ENCODE results near the gene HSPH1. TPM values are rescaled to one million over a fixed set of nuclear protein-coding genes. Genes with fewer than 3 reads are reported as not detected.

Gene HSPH1
- total RNA-seq: 10 to 100 TPM; 49.0 to 83.2 TPM
- long read RNA-seq, full-length matches to known transcripts: 37 of 110 reads
- long read RNA-seq, partial matches to known transcripts: 66 of 110 reads
- long read RNA-seq, other reads (novel, unspliced or antisense): 7 of 110 reads

DNA sequence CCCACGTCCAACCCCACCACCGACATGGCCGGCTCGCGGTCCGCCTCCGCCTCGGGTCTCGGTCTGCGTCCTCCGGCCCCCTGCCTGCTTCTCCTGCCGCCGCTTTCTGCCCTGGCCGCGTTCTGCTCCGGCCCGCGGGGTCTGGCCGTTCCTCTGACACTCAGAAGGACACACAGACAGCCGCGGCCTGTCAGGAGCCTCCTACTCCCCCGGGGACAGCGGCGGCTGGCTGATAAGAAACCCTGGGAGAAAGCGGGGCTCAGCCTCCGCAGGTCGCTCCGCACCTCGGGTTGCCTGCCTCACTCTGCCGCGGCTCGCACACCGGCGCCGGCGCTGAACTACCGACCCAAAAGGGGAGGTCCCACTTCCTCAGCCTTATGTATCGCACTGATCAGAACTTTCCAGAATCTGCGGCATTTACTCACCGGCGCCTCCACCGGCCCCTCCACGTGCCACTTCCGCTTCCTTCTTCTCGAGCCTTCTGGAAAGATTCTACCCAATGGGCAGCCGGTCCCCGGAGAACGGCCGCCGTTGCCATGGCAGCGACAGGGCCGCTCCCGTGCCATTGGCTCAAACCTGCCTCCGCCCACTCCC is at the start of gene HSPH1:
Gene HSPH1 (minus strand): TSS at position 348 of the 594 bp plus-strand sequence. CDS start 322 bp downstream, at position 26.
- intact Hi-C loops (cut with DNase I): loop anchor here in 1 of 2 donors (5.0 kb wide), 1 partner anchor 36 kb away; the partner anchor contains the start of gene B3GLCT
- peak; percentile 100 for DNase-seq
- ATAC-seq: peak; percentile 96 to 97

DNA sequence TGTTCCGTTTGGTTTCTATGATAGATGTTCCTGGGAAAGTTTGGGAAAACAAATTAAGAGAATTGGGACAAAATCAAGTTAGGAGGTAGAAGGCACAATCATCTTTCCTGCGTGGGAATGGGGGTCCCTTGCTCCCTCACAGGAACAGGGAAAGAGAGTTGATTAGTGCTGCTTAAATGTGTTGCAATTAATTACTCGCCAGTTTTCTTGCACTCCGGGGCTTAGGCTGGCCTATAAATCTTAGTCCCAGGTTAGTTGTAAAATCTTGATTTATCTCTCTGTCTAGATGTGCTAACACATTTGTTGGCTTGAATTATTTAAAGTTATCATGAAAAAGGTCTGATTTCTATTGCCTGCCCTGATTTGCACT is 48.1 kb upstream of the HSPH1 start:
- no peak for ATAC-seq

DNA sequence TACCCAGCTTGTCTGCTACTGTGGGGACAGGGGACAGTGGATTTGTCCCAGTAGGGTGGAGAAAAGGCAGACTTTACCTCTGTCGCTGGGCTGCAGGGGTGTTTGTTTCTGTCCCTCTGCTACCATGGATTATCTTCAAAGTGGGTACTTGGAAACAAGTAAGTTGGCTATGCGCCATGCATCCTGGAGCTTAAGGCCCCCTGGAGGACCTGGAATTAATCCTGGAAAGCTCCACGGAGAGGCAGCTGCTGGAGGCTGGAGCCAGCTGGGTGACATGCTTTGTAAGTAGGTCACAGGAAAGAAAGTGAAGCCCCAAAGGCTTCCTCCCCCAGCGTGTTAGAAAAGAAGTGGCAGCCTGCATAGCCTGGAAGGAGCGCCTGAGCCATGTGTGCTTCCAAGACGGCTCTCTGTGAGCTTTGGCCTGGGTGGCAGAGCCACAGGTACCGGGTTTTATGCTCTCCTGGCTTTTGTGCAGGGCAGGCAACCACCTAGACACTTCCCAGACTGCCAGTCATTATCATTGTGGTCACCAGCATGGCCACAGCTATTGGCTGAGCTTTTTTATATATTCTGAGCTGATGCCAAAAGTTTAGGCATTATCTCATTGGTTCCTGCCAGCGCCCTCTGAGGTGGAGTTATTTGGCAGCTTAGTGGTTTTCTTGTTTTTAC is 47.6 kb upstream of the HSPH1 start:
- DNase-seq: peak; percentile 68
- intact Hi-C loops (cut with DNase I): no loop called here
- ATAC-seq: peak; percentile 70 to 77

More for the DNA sequence above, 48.1 kb upstream of the HSPH1 start:
- intact Hi-C loops (cut with DNase I): no loop called here
- DNase-seq: no peak

DNA sequence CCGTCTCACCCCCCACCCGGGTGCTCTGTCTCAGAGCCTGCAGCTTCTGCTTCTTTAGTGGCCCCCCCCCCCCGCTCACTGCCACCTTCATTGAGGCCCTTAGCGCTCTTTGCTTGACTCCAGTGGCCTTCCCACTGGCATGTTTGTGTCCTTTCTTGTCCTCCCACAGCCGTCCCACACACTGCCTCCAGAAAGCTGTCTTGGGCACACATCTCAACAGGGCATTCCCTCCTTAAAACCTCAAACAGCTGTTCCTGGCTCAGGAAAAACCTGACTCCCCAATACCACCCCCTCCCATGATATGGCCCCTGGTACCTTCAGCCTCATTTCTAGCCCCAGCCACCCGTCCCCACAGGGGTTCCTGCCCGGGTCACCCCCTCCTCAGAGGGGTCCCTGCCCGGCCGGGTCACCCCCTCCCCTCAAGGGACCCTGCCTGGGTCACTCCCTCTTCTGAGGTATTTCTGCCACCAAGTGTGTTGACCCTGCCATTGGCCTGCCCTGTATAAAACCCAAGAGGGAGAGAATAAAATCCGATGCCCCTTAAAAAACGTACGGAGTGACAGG is 46.9 kb upstream of the HSPH1 start:
- DNase-seq (no peak), ATAC-seq (peak in 1 of 2 donors; percentile 6)
- intact Hi-C loops (cut with DNase I): no loop called here

DNA sequence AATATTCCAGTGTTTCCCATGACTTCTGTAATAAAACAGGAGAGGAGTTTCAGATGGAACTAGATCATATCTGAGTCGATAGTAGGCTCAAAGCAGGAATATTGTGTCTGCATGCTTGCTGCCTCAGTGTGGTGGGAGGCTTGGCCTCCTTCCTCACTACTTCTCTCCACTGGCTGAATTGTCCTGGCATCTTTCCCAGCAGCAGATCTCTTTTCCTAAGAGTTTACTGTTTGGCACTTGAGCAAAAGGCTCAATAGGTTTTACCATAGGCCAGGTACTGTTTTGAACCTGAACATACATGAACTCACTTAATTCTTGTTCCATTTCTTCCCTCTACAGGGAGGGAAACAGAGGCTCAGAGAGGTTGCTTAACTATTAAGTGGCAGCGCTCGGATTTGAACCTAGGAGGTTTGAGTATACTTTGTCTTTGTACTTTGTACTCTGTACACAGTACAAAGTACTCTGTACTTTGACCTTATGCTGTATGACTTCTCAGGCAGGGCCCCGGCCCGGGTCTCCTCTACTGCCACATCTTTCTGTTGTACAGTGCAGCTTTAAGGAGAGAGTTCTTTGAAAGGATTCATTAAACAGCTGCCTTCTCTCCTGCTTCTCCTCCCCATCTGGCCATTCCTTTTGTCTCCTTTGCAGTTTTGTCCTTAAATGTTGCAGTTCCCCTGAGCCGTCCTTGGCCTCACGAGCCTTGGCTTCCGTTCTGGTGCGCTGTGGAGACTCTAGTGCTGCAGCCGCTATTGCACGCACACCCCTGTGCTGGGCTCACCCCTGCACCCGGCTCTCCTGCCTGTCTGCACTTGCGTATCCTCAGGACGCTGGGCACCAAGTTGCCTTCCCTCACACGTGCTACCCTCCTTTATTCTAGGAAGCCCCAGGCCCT is 46.2 kb upstream of the HSPH1 start:
- DNase-seq (peak; percentile 38), ATAC-seq (peak; percentile 61 to 70)
- intact Hi-C loops (cut with DNase I): no loop called here

DNA sequence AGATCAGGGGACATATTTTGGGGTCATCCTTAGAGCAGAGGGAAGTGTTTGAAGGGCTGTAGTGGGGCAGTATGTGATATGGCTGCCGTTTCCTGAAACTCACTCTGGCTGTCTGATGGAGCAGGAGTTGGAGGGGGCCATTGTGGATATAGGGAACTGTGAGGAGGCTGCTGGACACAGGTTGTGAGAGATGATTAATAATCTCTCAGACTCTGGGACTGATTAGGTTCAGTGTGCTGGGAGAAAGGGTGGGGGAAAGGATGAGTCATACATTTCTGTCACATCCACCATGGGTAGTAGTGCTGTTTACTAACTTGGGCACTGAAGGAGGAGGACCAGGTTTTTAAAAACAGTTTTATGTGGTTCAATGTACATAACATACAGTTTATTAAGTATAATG is 42.9 kb upstream of the HSPH1 start:
- peak in 1 of 2 donors; percentile 10 for ATAC-seq
- DNase-seq: no peak
- intact Hi-C loops (cut with DNase I): no loop called here

DNA sequence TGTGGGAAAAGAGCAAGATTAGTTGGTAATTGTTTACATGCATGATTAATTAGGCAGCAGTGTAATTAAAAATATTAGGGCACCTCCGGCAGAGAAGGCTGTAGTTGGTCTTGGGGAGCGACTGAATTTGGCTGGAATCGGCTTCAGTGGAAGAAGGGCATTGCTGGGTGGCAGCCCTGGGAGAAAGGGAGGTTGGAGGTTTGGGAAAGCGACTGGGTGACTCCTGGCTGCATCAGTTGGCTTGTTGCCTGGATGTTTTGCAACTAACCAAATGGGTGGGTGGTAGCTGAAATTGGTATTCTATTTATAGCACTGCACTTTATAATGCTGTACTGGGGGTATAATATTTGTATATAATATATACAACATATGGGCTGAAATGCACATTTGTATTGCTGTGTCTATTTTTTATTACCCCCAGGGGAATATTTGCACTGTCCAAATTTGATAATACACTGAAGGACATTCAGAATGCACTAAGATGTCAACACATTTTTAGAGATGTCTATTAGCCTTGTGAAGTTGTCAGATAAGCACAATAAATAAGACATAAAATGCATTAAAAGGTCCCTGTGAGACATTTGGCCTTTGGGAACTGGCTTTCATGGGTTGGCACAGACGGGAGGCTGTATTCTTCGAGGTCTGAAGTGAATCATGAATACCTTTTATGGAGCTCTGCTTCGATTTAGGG is 39.8 kb upstream of the HSPH1 start:
- DNase-seq: peak; percentile 44
- peak in 1 of 2 donors; percentile 12 for ATAC-seq
- intact Hi-C loops (cut with DNase I): no loop called here

DNA sequence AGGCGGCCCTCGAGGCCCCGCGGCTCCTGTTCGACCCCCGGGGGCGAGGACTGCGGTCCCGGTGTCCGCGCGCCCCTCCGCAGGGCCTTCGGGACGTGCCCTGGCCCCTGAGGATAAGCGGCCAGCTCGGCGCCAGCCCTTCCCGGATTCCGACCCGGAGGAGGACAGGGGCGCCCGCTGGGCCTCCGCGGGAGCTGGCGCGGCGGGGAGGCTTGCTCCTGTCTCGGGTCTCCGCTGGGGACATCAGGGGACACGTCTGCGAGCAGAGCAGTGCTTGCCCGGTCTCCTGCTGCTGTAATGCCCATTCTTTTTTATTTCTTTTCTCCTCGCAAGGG is 38.9 kb upstream of the HSPH1 start:
- ATAC-seq (peak; percentile 58 to 59), DNase-seq (peak; percentile 63)
- intact Hi-C loops (cut with DNase I): no loop called here

DNA sequence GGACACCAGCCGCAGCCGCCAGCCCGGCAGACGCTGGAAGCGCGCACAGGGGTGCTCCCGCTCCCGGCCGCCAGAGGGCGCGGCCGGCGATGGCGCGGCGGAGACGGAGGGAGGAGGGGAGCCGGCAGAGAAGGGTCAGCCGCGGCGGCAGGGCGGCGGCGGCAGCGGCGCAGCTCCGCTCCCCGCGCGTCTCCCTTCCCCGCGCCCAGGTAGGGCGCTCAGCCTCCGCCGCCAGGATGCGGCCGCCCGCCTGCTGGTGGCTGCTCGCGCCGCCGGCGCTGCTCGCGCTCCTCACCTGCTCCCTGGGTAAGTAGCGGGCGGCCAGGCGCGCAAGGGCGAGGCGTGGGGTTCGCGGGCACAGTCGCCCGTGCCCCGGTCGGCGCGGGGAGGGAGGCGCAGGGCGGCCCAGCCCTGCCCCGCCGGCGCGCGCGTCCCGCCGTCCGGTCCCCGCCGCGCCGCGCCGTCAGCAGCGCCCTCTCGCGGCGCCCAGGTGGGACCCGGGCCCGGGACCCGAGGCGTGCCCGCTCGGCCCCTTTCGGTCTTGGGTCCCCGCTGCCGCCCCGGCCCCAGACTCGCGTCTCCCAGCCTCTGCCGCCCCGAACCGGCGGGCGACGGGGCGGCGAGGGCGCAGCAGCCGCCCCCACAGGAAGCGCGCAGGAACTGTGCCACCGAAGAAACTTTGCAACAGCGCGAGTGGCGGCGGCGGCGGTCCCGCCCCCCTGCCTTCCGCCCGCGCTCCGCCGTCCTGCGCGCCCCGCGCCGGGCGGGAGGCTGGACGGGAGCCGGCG is 38.3 kb upstream of the HSPH1 start, which contains the start of gene B3GLCT:
Gene B3GLCT (plus strand): TSS at position 127 of the 788 bp plus-strand sequence. CDS start 110 bp downstream, at position 237.
- ATAC-seq (peak; percentile 88 to 91), DNase-seq (peak; percentile 82)
- intact Hi-C loops (cut with DNase I): loop anchor here in 1 of 2 donors (5.0 kb wide), 1 partner anchor 38 kb away; the partner anchor contains the start of gene HSPH1

DNA sequence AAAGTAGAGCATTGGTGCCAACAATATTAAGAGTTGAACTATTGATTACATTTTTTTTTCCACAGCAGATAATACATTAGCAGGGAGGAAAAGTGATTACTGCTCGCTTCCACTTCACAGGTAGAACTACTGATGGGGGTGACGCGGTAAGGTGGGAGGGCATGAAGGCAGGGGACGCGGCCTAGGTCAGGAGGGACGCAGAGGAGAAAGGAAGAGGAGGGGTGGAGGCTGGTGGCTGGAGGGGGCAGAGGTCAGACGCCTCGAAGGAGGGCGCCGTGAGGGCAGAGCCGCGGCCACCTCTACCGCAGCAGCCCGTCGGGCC is 37.8 kb upstream of the HSPH1 start:
- ATAC-seq: no peak
- no peak for DNase-seq
- intact Hi-C loops (cut with DNase I): loop anchor here in 1 of 2 donors (5.0 kb wide), 1 partner anchor 37 kb away; the partner anchor contains the start of gene HSPH1

DNA sequence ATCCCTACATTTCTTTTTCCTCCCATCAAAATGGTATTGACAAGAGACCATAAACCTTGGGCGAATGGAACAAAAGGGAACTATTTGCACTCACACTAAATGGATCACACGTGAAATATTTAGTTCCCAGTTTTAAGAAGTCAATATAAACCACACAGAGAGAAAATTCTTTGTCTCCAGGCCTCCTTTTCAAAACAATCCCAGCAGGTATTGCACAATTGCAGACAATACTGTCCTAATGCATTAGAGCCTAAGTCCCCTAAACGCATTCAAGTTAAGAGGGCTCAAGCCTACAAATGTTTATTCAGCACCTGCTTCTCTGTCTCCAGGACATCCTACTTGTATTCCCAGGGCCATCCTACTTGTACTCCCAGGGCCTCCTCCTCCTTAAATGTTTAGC is 36.8 kb upstream of the HSPH1 start:
- ATAC-seq: no peak
- intact Hi-C loops (cut with DNase I): loop anchor here in 1 of 2 donors (5.0 kb wide), 1 partner anchor 36 kb away; the partner anchor contains the start of gene HSPH1
- no peak for DNase-seq

DNA sequence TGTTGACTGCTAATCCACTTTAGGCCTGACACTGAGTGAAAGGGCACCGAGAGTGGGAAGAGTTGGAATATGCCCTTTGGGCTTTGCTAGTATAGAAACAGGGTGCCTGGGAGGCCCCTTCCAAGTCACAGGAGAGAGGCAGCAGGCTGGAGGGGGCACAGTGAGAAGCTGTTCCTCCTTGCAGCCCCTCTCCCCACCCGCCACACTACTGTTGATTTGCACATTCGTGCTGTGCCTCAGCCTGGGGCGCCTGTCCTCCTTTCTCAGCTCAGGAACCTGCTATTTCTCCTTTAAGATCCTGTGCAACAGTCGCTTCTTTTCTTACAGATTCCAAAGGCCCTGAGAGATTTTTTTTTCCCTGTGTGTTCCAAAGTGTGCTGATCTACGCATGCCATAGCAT is 35.3 kb upstream of the HSPH1 start:
- ATAC-seq (no peak), DNase-seq (no peak)
- intact Hi-C loops (cut with DNase I): loop anchor here in 1 of 2 donors (5.0 kb wide), 1 partner anchor 35 kb away; the partner anchor contains the start of gene HSPH1

DNA sequence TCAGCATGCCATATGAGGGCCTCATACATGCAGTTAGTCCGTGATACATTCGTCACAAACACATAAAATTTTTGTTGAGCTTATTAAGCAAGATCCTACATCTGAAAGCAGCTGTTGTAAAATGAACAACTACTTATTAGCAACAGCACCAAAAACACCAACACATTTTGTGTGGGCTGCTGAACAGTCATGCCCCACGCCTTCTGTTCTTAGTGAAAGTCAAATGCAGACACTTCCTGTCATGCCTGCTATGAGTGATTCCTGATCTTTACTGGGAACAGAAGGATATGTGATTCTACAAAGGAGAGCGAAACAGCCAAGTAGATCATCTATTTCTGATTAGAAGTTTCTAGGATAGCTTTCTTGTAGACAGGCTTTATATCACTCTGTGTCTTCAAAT is 33.9 kb upstream of the HSPH1 start:
- no peak for DNase-seq

DNA sequence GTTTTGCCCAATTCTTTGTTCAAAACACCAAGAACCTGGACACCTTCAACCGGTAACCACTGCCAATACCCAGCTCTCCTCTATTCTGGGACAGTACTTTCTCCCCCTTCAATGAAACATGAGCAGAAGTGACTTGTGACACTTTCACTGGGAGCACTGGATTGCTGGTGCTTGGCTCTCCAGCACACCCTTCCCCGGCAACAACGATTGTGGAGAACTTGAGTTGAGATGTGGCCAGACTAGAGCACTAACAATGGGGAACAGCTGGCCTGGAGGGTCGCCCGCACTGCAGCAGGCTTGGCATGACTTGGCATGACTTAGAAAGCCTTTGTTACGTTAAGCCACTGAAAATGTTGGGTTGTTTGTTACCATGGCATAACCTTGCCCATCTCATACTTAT is 30.6 kb upstream of the HSPH1 start:
- intact Hi-C loops (cut with DNase I): no loop called here
- DNase-seq: no peak
- ATAC-seq: no peak

More for the DNA sequence above, 33.9 kb upstream of the HSPH1 start:
- ATAC-seq: no peak
- intact Hi-C loops (cut with DNase I): loop anchor here in 1 of 2 donors (5.0 kb wide), 1 partner anchor 33 kb away; the partner anchor contains the start of gene HSPH1

DNA sequence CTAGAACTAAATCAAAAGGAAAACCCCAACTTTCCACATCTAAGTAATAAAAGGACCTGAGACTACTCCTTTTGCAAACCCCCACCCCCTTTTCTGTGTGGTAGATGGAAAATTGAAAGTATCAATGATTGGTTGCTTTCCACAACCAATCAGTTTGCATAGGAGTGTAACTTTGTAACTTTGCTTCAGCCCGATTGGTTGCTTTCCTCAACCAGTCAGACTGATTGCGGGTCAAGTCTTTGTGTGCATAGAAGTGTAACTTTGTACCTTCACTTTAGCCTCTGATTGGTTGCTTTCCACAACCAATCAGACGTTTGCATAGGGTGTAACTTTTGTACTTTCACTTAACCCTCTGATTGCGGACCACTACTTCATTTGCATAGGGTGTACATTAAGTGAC is 30.0 kb upstream of the HSPH1 start:
- intact Hi-C loops (cut with DNase I): no loop called here
- no peak for DNase-seq
- no peak for ATAC-seq

DNA sequence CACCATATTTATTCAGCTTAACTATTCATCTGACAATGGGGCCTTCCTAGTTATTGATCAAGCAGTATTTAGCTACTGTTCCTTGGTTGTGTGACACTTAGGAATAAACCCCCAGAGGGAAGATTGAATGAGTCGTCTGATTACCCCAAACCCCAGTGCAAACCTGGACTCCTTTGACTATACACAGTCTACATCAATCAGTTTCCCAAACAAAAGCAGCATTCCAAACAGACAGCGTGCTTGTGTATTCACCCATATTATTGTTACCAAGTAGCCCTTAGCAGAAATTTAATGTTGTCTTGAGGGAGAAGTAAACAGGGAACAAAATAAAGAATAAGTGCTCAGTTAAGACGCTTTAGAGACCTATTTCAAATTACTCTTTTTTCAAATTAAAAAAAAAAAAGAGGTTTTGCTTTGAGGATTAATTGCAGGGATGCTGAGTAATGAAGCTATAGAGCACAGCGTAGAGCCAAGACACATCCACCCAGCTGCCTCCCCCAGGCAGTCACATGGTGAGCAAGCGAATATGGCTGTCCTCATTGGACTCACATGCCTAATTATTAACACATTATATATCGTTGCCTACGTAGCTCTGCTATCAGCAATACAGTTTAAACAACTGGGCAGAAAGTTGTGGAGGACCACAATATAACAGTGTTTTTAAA is 23.4 kb upstream of the HSPH1 start:
- no peak for ATAC-seq
- intact Hi-C loops (cut with DNase I): no loop called here
- DNase-seq: no peak

DNA sequence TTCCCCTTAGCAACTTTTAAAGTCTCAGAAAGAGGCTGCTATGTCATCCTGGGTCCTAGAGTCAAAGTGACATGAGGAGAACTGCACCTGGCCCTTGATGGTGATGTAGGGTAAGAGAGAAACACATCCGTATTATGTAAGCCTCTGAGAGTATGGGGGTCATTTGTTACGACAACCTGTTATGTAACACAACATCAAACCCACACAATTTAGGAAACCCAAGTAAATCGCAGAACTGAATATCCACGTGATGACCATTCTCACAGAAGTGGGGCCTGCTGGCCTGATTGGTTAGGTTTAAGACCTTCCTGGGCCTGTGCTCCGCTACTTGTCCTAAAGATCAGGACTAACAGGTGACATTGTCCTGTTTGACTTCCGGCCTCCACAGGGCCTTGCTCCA is 22.7 kb upstream of the HSPH1 start:
- intact Hi-C loops (cut with DNase I): no loop called here
- ATAC-seq: no peak
- no peak for DNase-seq
